HepG2 (cell line): ENCODE measurements around the gene CYP11A1. TPM values are rescaled to one million over a fixed set of nuclear protein-coding genes. Genes with fewer than 3 reads are reported as not detected.

Experiments used
- ATAC-seq: fragments of 200-7000 bp; cut with Tn5 transposase; 3 replicates; pipeline ENCODE4 v1.9.1; 2020; ENCODE audit warnings: mild to moderate bottlenecking, moderate library complexity
- BruUV-seq: library from RNA; stranded (reverse); fragments of 400-500 nt; replicated peaks from 2 replicates; lab custom pipeline; 2021; lab: Mats Ljungman, UMichigan
- CTCF ChIA-PET: fragments of 300-600 bp; formaldehyde crosslinking; extraction: SDS; loops from one replicate; lab custom pipeline; 2021; ENCODE audit warnings: low total read pairs, inconsistent platforms, low intra/inter-chr PET ratio; lab: Yijun Ruan, JAX
- POLR2A ChIA-PET: fragments of 350-600 bp; sonication (Branson Sonifier 250); formaldehyde crosslinking; loops from one replicate; lab custom pipeline; 2020; ENCODE audit warnings: antibody characterized with exemption, inconsistent platforms; lab: Yijun Ruan, JAX
- DNase-seq: peaks from one replicate; pipeline ENCODE4 v3.0.0-alpha.2; 2015; ENCODE audit warnings: low spot score
- FAIRE-seq: peaks from 3 replicates; lab custom pipeline; 2011; peaks lifted over from hg19 to GRCh38; lab: Jason Lieb, UNC
- H2AFZ ChIP-seq: one replicate; pipeline ENCODE4 v1.6.1; 2011; ENCODE audit warnings: low read length, inconsistent platforms
- H3K27ac ChIP-seq: fragments of 300-600 bp; 3 replicates; pipeline ENCODE4 v1.8.0; 2011; ENCODE audit warnings: mixed run types, mild to moderate bottlenecking, mixed read lengths, low read length, inconsistent platforms; ENCODE audit not compliant: insufficient read depth; ENCODE audit errors: extremely low read length
- H3K27me3 ChIP-seq, 2 experiments: fragments of 200-600 bp in 1 of 2; 2 replicates in 1 of 2; 3 replicates in 1 of 2; pipeline versions ENCODE4 v1.6.0 to v1.8.0; 2011; ENCODE audit warnings: low read length in 2 of 2, mild to moderate bottlenecking in 2 of 2, moderate library complexity in 2 of 2, inconsistent platforms in 1 of 2; ENCODE audit not compliant: insufficient read depth in 2 of 2, control insufficient read depth in 1 of 2
- H3K36me3 ChIP-seq, 2 experiments: fragments of 200-600 bp in 1 of 2; replicated peaks in 1 of 2; 2 replicates in 1 of 2; 3 replicates in 1 of 2; pipeline versions ENCODE4 v1.5.1 to v1.8.0; 2011; ENCODE audit warnings: low read length in 2 of 2, inconsistent platforms in 1 of 2; ENCODE audit not compliant: insufficient read depth in 2 of 2, control insufficient read depth in 1 of 2
- H3K4me1 ChIP-seq: 2 replicates; pipeline ENCODE4 v1.5.1; 2012; ENCODE audit warnings: low read length, inconsistent platforms; ENCODE audit not compliant: insufficient read depth
- H3K4me2 ChIP-seq: 2 replicates; pipeline ENCODE4 v1.6.0; 2011; ENCODE audit warnings: low read depth, low read length, inconsistent platforms
- H3K4me3 ChIP-seq, 3 experiments: fragments of 200-600 bp in 1 of 3; sonication (generic), shearing (Covaris generic) in 1 of 3; replicated peaks in 1 of 3; 2 replicates each; pipeline ENCODE4 v1.5.1; 2011 to 2016; ENCODE audit warnings: low read length in 3 of 3, inconsistent platforms in 2 of 3, low read depth in 2 of 3, mild to moderate bottlenecking in 2 of 3, control low read depth in 1 of 3, mixed read lengths in 1 of 3; ENCODE audit not compliant: insufficient read depth in 1 of 3
- H3K79me2 ChIP-seq: one replicate; pipeline ENCODE4 v1.6.1; 2011; ENCODE audit warnings: low read length, inconsistent platforms; ENCODE audit not compliant: insufficient read depth
- H3K9ac ChIP-seq: 2 replicates; pipeline ENCODE4 v1.6.0; 2011; ENCODE audit warnings: mild to moderate bottlenecking, low read depth, low read length, inconsistent platforms; ENCODE audit not compliant: insufficient read depth
- H3K9me3 ChIP-seq: 2 replicates; pipeline ENCODE4 v1.5.1; 2012; ENCODE audit warnings: mild to moderate bottlenecking, low read length
- H4K20me1 ChIP-seq: 2 replicates; pipeline ENCODE4 v1.6.0; 2011; ENCODE audit warnings: inconsistent platforms, mild to moderate bottlenecking, low read length, moderate library complexity; ENCODE audit not compliant: insufficient read depth
- AKNA ChIP-seq: sonication (generic); formaldehyde crosslinking; IDR thresholded peaks from 2 replicates; pipeline ENCODE4 v1.4.0; 2020; ENCODE audit warnings: missing genetic modification reagents, borderline replicate concordance
- MED13 ChIP-seq: sonication (generic); formaldehyde crosslinking; IDR thresholded peaks from 2 replicates; pipeline ENCODE4 v1.5.0; 2020; ENCODE audit warnings: missing genetic modification reagents
- MXI1 ChIP-seq: IDR thresholded peaks from 3 replicates; pipeline ENCODE4 v1.6.1; 2012; ENCODE audit warnings: low read depth, low read length, inconsistent platforms, borderline replicate concordance
- PPARG ChIP-seq: conservative IDR thresholded peaks from 2 replicates; pipeline ENCODE4 v1.6.1; 2016; ENCODE audit warnings: missing biosample characterization, missing genetic modification reagents
- RCOR2 ChIP-seq: IDR thresholded peaks from 2 replicates; pipeline ENCODE4 v1.6.1; 2016; ENCODE audit warnings: missing biosample characterization, missing genetic modification reagents
- YEATS4 ChIP-seq: sonication (generic); formaldehyde crosslinking; IDR thresholded peaks from 2 replicates; pipeline ENCODE4 v1.4.0; 2020; ENCODE audit warnings: missing genetic modification reagents, borderline replicate concordance
- ZNF263 ChIP-seq: sonication (generic); formaldehyde crosslinking; IDR thresholded peaks from 2 replicates; pipeline ENCODE4 v1.4.0; 2020; ENCODE audit warnings: missing genetic modification reagents
- ZNF7 ChIP-seq: IDR thresholded peaks from 2 replicates; pipeline ENCODE4 v1.6.1; 2016; ENCODE audit warnings: missing biosample characterization, missing genetic modification reagents
- WGBS: methylation state at CpG from one replicate; pipeline ENCODE4 v1.1.6; 2017; ENCODE audit warnings: low lambda C conversion rate; 5-methylcytosine and 5-hydroxymethylcytosine counted together
- in situ Hi-C: cut with HindIII; loops from 2 replicates; pipeline ENCODE4 v1.10.0; 2017; ENCODE audit warnings: low pct_unique_long_range_greater_than_20kb; ENCODE audit not compliant: extremely low pct_ligation_motif_present
- intact Hi-C: fragments of 100-400 bp; cut with micrococcal nuclease; formaldehyde crosslinking; loops from one replicate; pipeline ENCODE4 v1.10.0; 2022; ENCODE audit not compliant: unreplicated experiment
- polyA plus RNA-seq, 8 experiments: library from polyadenylated mRNA; depleted of rRNA in 3 of 8; stranded (reverse) in 7 of 8; unstranded in 1 of 8; fragments of >200 nt; fragmentation: Illumina TruSeq in 4 of 8; extraction: Trizol in 4 of 8; gene quantifications; 2 replicates each; pipeline versions ENCODE4 v1.2.1 to v1.2.3, GENCODE V29; 2011 to 2016; ENCODE audit warnings: low read depth in 4 of 8, missing spikeins in 1 of 8, mixed read lengths in 1 of 8; ENCODE audit not compliant: insufficient read depth in 1 of 8
- total RNA-seq, 5 experiments: library from RNA; depleted of rRNA; stranded (reverse); fragments of >200 nt; fragmentation: Illumina TruSeq; extraction: Trizol; gene quantifications; 2 replicates each; pipeline ENCODE4 v1.2.3, GENCODE V29; 2016; ENCODE audit warnings: low read depth in 1 of 5
- TF ChIP-seq, protein P1 (sequence below): sonication (generic); formaldehyde crosslinking; IDR thresholded peaks from 2 replicates; pipeline ENCODE4 v1.5.1; 2020; ENCODE audit warnings: mild to moderate bottlenecking, missing genetic modification reagents, moderate library complexity

Gene CYP11A1
- total and polyA plus RNA-seq, 2 of the 13 experiments (the other 11 are each of a cell fraction or from before 2014, with no cell fraction given): 0.66 to 0.92 TPM

DNA sequence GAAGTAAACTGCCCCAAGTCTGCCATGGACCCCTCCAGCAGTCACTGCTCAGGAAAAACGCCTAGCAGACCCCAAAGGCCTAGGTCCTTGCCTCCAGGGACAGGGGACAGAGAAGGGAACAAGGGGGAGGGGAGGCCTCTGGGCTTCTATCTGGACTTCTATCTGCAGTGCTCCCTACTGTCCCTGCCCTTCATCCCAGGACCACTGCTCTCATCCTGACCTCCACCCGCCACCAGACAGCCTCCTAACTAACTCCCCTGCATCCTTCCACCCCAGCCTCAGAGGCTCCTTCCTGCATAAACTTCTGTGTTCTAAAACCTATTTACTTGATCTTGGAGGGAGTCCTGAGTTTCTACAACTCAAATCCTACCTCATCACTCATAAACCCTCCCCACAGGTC is 40.9 kb upstream of the CYP11A1 start:
- no peaks in the 10 kb centered on the region for H3K9me3 ChIP-seq
- 90% methylated on average over 1 of the region's 2 CpGs for WGBS
- POLR2A ChIA-PET: no interaction called here

DNA sequence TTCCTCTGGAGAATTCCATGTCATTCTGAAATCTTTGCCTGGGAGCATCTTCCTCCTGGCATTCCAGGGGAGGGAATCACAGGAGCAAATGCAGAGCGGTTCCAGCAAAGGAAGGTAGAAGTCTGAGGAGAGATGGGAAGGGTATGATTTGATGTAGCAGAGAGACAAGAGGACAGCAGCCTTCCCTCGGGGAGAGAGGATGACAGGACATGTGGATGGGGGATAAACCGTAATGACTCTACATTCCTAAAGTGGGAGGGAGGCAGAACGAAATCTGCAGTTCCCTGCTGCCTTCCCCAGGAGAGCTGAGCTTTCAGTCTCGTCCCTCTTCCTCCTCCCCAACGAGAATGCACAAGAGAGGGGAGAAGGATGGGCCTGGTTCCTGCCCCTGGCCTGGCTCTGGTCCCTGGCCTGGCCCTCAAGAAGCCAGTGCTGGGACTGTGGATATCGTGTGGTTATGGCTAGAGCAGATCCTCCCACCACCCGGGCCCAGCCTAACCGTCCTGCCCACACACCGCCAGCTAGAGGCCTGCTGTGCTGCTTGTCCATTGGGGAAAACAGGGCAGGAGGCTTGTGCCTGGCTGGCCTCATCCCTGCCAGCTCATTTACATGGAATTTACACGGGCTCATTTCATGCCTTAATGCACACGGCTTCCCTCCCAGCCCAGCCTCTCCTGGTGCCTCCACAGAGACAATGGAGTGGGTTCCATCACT is 39.7 kb upstream of the CYP11A1 start:
- ChIA-PET CTCF (no interaction called here), POLR2A (interaction anchor here (0.9 to 4.4 kb wide), 3 partner anchors 20 to 35 kb away, joined by 3 to 18 read pairs (median 4); no protein-coding TSS in a partner anchor)
- Histone ChIP-seq H3K27me3 (peaks cover 6 to 22% of the 10 kb centered on the region in 2 experiments), H3K4me3 (no peak overlapping the region; a peak in 1 of 6 replicates), H2AFZ (no peak overlapping the region), H4K20me1 (no peaks in the 10 kb centered on the region), H3K9me3 (no peaks in the 10 kb centered on the region), H3K36me3 (peaks cover 11 to 22% of the 10 kb centered on the region in 2 experiments; a peak in 4 of 5 replicates), H3K79me2 (no peaks in the 10 kb centered on the region), H3K4me2 (peak overlapping the region; percentile 56; the same call in 1 of the 2 replicates), H3K27ac (no peak overlapping the region), H3K9ac (no peak overlapping the region), H3K4me1 (peaks cover 45% of the 10 kb centered on the region)
- in situ Hi-C loops (no loop called here), intact Hi-C loops (no loop called here)
- peak; percentile 22 for DNase-seq
- BruUV-seq: no TSS peak
- TF ChIP-seq ZNF7 (CRISPR knock-in tag) (no peak), YEATS4 (no peak), MXI1 (no peak), RCOR2 (no peak), MED13 (CRISPR knock-in tag) (no peak), AKNA (CRISPR knock-in tag) (no peak)
- TF ChIP-seq, protein P1, sequence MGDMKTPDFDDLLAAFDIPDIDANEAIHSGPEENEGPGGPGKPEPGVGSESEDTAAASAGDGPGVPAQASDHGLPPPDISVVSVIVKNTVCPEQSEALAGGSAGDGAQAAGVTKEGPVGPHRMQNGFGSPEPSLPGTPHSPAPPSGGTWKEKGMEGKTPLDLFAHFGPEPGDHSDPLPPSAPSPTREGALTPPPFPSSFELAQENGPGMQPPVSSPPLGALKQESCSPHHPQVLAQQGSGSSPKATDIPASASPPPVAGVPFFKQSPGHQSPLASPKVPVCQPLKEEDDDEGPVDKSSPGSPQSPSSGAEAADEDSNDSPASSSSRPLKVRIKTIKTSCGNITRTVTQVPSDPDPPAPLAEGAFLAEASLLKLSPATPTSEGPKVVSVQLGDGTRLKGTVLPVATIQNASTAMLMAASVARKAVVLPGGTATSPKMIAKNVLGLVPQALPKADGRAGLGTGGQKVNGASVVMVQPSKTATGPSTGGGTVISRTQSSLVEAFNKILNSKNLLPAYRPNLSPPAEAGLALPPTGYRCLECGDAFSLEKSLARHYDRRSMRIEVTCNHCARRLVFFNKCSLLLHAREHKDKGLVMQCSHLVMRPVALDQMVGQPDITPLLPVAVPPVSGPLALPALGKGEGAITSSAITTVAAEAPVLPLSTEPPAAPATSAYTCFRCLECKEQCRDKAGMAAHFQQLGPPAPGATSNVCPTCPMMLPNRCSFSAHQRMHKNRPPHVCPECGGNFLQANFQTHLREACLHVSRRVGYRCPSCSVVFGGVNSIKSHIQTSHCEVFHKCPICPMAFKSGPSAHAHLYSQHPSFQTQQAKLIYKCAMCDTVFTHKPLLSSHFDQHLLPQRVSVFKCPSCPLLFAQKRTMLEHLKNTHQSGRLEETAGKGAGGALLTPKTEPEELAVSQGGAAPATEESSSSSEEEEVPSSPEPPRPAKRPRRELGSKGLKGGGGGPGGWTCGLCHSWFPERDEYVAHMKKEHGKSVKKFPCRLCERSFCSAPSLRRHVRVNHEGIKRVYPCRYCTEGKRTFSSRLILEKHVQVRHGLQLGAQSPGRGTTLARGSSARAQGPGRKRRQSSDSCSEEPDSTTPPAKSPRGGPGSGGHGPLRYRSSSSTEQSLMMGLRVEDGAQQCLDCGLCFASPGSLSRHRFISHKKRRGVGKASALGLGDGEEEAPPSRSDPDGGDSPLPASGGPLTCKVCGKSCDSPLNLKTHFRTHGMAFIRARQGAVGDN (CRISPR knock-in tag): peak; percentile 36; the same call in 1 of the 2 replicates
- 11% methylated on average over 8 of the region's 12 CpGs for WGBS
- no peak for FAIRE-seq
- peak; percentile 72 for ATAC-seq

More for the DNA sequence above, 40.9 kb upstream of the CYP11A1 start:
- BruUV-seq: no TSS peak
- Histone ChIP-seq H3K9ac (no peak overlapping the region), H3K4me1 (peaks cover 38% of the 10 kb centered on the region), H3K4me3 (no peak overlapping the region), H3K36me3 (peaks cover 11 to 31% of the 10 kb centered on the region in 2 experiments; a peak in 4 of 5 replicates), H3K27ac (no peak overlapping the region), H3K79me2 (no peaks in the 10 kb centered on the region), H4K20me1 (no peaks in the 10 kb centered on the region), H3K27me3 (peaks cover 1 to 12% of the 10 kb centered on the region in 2 experiments; a peak in 2 of 5 replicates), H2AFZ (no peak overlapping the region), H3K4me2 (no peak overlapping the region)
- ATAC-seq (no peak), DNase-seq (no peak), FAIRE-seq (no peak)
- intact Hi-C loops: no loop called here
- no peak for TF ChIP-seq PPARG (CRISPR knock-in tag)
- peak; percentile 66; the same call in 1 of the 2 replicates for TF ChIP-seq ZNF263
- in situ Hi-C loops: no loop called here
- CTCF ChIA-PET: no interaction called here
